DND-41 (cell line): Measurements from ENCODE around the gene BTBD2.

Experiments
- CTCF ChIP-seq: IDR thresholded peaks from 2 replicates; pipeline ENCODE4 v1.5.1; 2012; ENCODE audit warnings: borderline replicate concordance, low read length, moderate library complexity, mild to moderate bottlenecking; ENCODE audit not compliant: poor library complexity, severe bottlenecking; ENCODE audit errors: extremely low read depth
- EZH2 ChIP-seq: IDR thresholded peaks from 3 replicates; pipeline ENCODE4 v1.6.1; 2012; ENCODE audit warnings: borderline replicate concordance, low read depth, mild to moderate bottlenecking, moderate library complexity, low read length, inconsistent platforms; ENCODE audit not compliant: severe bottlenecking

GRCh38 chr19:2037651-2038255 lies 22.2 kb upstream of the BTBD2 start:
- TF ChIP-seq CTCF (no peak), EZH2 (no peak)
